Fibroblast of villous mesenchyme (primary cell): ENCODE data around the gene DOK6. TPM values are rescaled to one million over a fixed set of nuclear protein-coding genes. Genes with fewer than 3 reads are reported as not detected.

Source experiments
- DNase-seq: peaks from one replicate; pipeline ENCODE4 v3.0.0-alpha.2; 2010; ENCODE audit warnings: low read depth
- H3K4me3 ChIP-seq: 2 replicates; pipeline ENCODE4 v1.5.1; 2011; ENCODE audit warnings: low read depth, mild to moderate bottlenecking, low read length
- total RNA-seq: library from RNA; depleted of rRNA; stranded (reverse); fragments of >200 nt; gene quantifications from 2 replicates; pipeline ENCODE4 v1.2.3, GENCODE V29; 2012
- TF ChIP-seq, protein P1 (sequence below): IDR thresholded peaks from 2 replicates; pipeline ENCODE4 v1.5.1; 2012; ENCODE audit warnings: low read depth, mild to moderate bottlenecking, low read length; ENCODE audit not compliant: insufficient read depth

Gene DOK6
- total RNA-seq, 1 donor, result 6.9 TPM

DNA sequence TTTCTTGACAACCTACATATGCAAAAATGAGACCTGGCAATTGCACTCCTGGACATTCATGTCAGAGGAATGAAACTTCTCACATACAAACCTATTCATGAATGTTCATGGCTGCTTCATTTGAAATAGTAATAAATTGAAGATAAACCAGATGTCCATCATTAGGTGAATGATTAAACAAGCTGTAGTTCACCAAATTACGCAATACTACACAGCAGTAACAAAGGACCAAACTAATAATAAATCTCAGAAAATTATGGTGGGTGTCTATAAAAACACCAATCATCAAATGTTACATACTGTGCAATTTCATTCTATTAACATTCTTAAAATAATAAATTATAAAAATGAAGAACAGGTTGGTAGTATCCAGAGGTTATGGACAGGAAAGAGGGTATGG is 13.5 kb downstream of the DOK6 start:
- H3K4me3 ChIP-seq, result no peak overlapping the region
- TF ChIP-seq, protein P1, sequence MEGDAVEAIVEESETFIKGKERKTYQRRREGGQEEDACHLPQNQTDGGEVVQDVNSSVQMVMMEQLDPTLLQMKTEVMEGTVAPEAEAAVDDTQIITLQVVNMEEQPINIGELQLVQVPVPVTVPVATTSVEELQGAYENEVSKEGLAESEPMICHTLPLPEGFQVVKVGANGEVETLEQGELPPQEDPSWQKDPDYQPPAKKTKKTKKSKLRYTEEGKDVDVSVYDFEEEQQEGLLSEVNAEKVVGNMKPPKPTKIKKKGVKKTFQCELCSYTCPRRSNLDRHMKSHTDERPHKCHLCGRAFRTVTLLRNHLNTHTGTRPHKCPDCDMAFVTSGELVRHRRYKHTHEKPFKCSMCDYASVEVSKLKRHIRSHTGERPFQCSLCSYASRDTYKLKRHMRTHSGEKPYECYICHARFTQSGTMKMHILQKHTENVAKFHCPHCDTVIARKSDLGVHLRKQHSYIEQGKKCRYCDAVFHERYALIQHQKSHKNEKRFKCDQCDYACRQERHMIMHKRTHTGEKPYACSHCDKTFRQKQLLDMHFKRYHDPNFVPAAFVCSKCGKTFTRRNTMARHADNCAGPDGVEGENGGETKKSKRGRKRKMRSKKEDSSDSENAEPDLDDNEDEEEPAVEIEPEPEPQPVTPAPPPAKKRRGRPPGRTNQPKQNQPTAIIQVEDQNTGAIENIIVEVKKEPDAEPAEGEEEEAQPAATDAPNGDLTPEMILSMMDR, result no peak
- DNase-seq, result no peak

DNA sequence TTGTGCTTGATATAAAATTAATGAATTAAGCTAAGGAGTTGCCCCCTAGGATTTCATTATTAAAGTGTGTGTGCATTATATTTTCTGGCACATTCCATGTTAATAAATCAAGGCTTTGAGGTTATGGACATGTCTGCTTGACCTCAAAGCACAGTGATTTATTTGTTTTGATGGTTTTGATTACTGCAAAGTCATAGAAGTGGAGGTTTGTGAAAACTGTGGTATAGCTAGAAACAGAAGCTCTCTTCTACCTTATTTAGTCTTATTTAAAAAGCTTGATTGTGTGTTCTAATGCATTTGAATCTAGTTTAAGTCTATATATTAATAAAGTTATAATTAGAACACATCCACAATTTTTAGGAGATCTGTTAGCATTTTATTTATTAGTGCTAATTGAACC is 32.2 kb downstream of the DOK6 start:
- DNase-seq, result no peak

DNA sequence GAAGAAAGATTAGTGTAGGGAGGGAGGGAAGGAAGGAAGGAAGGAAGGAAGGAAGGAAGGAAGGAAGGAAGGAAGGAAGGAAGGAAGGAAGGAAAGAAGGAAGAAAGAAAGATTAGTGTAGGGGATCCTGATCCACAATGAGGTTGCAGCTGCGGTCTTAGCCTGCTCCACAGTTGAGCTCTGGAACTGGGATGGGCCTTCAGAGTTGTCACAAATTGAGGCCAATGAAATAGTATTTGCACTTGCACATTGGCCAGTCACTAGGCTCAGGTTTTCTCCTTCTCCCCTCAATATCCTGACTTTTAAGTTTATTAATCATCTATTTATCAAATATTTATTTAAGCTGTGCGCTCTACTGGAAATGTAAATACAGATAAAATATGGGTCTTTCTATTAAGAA is 34.3 kb downstream of the DOK6 start:
- DNase-seq, result no peak
- H3K4me3 ChIP-seq, result no peak overlapping the region
- TF ChIP-seq, protein P1, result no peak

More for the DNA sequence above, 32.2 kb downstream of the DOK6 start:
- no peak overlapping the region for H3K4me3 ChIP-seq
- TF ChIP-seq, protein P1, result no peak

DNA sequence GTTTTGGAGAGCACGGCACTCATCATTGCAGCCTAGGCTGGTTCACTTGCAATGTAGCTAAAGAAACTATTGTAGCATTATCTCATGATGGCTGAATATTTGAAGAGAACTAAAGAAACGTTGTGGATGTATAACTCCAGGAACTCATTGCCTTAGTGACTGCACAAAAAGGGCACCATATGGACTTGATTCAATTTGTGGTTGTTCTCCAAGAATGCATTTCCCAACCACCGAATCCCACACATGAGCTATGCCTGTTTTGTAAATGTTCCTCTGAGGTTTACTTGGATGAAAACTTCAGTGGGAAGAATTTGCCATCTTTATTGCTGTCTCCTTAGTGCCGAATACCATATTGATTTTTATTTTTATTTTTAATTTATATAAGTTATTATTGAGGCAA is 43.5 kb downstream of the DOK6 start:
- peak; percentile 12 for DNase-seq
- no peak overlapping the region for H3K4me3 ChIP-seq
- TF ChIP-seq, protein P1, result no peak

DNA sequence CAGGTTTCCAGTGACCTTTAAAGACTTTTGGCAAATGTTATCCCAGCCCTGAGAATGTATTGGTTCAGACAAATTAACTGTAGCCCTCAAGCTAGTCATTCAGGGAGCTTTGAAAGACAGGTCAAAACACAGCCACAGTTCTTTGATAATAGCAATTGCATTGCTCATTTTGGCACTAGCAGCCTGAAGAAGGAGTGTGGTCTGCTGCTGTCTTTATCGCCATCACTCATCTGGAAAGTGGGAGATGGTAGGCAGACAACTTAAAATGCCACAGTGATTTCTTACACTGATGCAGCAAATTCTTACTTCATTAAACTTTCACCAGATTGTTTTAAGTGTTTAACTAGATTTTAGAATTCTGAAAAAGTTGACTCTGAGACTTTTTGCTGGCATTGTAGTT is 47.2 kb downstream of the DOK6 start:
- H3K4me3 ChIP-seq, result no peak overlapping the region
- no peak for DNase-seq
- TF ChIP-seq, protein P1, result no peak

DNA sequence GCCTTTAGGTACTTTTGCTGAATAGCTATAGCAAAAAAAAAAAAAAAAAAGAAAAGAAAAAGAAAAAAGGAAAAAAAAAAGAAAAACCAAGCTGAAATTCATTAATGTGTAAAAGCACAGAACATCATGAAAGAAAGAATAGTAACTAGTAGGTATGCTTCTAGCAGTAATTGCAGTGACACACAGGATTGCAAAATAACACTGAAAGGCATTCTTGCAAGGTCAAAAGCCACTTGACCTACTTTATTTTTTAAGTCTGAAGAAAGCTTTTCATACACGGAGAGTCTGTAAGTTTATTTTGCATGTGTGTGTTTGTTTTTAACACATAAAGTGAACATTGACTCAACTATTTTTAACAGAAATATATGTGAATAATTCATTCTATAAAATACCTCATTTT is 54.4 kb downstream of the DOK6 start:
- TF ChIP-seq, protein P1, result no peak
- DNase-seq, result peak; percentile 29
- H3K4me3 ChIP-seq, result no peak overlapping the region

DNA sequence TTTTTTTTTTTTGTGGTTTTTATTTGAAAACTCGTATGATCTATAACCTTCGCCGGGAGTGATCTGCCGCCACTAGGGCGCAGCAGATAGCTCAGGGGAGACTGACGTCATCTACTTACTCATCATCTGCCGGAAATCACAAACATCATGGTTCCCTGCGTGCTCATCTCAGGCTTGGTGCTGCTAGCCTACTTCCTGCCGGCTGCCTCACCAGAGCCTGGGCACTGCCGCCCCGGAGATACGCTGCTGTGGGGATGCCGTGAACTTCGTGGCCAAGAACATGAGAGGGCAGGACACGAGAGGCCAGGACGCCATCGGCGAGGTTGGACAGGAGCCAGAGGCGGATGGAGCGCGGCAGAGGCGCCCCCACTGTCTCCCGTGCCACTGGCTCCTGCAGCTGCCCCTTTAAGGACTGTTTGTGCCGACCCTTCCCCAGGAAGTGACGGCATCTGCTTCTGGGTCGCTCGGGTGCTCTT is 68.8 kb downstream of the DOK6 start:
- DNase-seq, result peak; percentile 16
- peak overlapping the region; percentile 4 for H3K4me3 ChIP-seq
- TF ChIP-seq, protein P1, result peak; percentile 37
